NT2/D1 (cell line): ENCODE data around the gene CAMK2A.

Experiments
- SUZ12 ChIP-seq: IDR thresholded peaks from 2 replicates; pipeline ENCODE4 v1.6.1; 2011; ENCODE audit not compliant: insufficient read length, insufficient read depth; ENCODE audit errors: extremely low read depth
- YY1 ChIP-seq: IDR thresholded peaks from 2 replicates; pipeline ENCODE4 v1.6.1; 2011; ENCODE audit not compliant: insufficient read length, insufficient read depth
- ZNF274 ChIP-seq: IDR thresholded peaks from 2 replicates; pipeline ENCODE4 v1.6.1; 2011; ENCODE audit warnings: mild to moderate bottlenecking, low read depth, low read length

GRCh38 chr5:150257424-150257823, 32.1 kb downstream of the CAMK2A start:
- TF ChIP-seq ZNF274, result no peak
- TF ChIP-seq YY1, result no peak
- TF ChIP-seq SUZ12, result no peak
